Ishikawa (cell line): ENCODE results near the gene PLRG1.

Experiments used
- CREB1 ChIP-seq: IDR thresholded peaks from 2 replicates; pipeline ENCODE4 v1.6.1; 2012; ENCODE audit warnings: low read depth
- EP300 ChIP-seq: IDR thresholded peaks from 2 replicates; pipeline ENCODE4 v1.6.1; 2012; ENCODE audit warnings: borderline replicate concordance
- FOXM1 ChIP-seq: IDR thresholded peaks from 2 replicates; pipeline ENCODE4 v1.6.1; 2012; ENCODE audit warnings: low read depth, borderline replicate concordance
- NFIC ChIP-seq: IDR thresholded peaks from 2 replicates; pipeline ENCODE4 v1.6.1; 2012
- RAD21 ChIP-seq: IDR thresholded peaks from 2 replicates; pipeline ENCODE4 v1.6.1; 2012; ENCODE audit warnings: low read depth
- TAF1 ChIP-seq: IDR thresholded peaks from 2 replicates; pipeline ENCODE4 v1.6.1; 2012; ENCODE audit warnings: low read depth, mild to moderate bottlenecking
- TEAD4 ChIP-seq: IDR thresholded peaks from 2 replicates; pipeline ENCODE4 v1.6.1; 2012

DNA sequence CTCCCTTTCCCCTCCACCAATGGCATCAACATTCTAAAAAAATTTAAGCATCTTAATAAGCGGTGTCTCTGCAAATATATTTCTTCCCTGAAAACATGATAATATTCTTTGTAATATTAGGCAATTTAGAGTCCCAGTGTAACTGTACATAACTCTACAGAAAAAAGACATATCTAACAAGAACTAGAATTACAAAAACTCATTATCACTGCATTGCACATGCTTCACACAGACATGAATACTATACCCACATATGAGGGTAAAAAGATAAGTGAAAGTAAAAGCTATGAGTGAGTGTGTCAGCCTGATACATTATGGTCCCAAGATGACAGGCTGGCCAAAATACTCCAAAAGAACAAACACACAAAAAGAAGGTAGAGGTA, 10.2 kb upstream of the PLRG1 start:
- TF ChIP-seq EP300 (no peak), TAF1 (no peak), NFIC (no peak), TEAD4 (no peak), CREB1 (no peak), RAD21 (no peak), FOXM1 (no peak)
